Breast epithelium (tissue), 4 donors: Measurements from ENCODE around the gene TGFBRAP1. TPM values are rescaled to one million over a fixed set of nuclear protein-coding genes. Genes with fewer than 3 reads are reported as not detected.

Source experiments
- DNase-seq, 2 donors: peaks; one replicate each; pipeline ENCODE4 v3.0.0-alpha.2; 2019; ENCODE audit warnings: low spot score in 2 of 2
- H3K27ac ChIP-seq, 2 donors: fragments of 200-600 bp; sonication (generic) in 1 of 2; one replicate each; pipeline ENCODE4 v1.5.1; 2016 to 2019; ENCODE audit warnings: mild to moderate bottlenecking in 1 of 2
- H3K27me3 ChIP-seq, 2 donors: fragments of 200-600 bp; sonication (generic) in 1 of 2; one replicate each; pipeline versions ENCODE4 v1.5.1 to v1.6.0; 2017 to 2019; ENCODE audit warnings: control low read depth in 1 of 2, mild to moderate bottlenecking in 1 of 2
- H3K36me3 ChIP-seq: fragments of 200-600 bp; one replicate; pipeline ENCODE4 v1.5.1; 2019
- H3K4me1 ChIP-seq, 2 donors: fragments of 200-600 bp; sonication (generic); one replicate each; pipeline ENCODE4 v1.5.1; 2016 to 2019; ENCODE audit warnings: control low read depth in 1 of 2
- H3K4me3 ChIP-seq, 3 donors: fragments of 200-600 bp; sonication (generic); 1 replicate in 2 of 3; 2 replicates in 1 of 3; pipeline ENCODE4 v1.5.1; 2016 to 2019; ENCODE audit warnings: mild to moderate bottlenecking in 3 of 3, moderate library complexity in 2 of 3
- H3K9me3 ChIP-seq, 2 donors: fragments of 200-600 bp; sonication (generic) in 1 of 2; one replicate each; pipeline ENCODE4 v1.5.1; 2016 to 2019; ENCODE audit warnings: control low read depth in 1 of 2
- POLR2A ChIP-seq: fragments of 450-650 bp; IDR thresholded peaks from one replicate; pipeline ENCODE4 v1.6.1; 2016; ENCODE audit warnings: antibody characterized with exemption, mild to moderate bottlenecking, moderate library complexity
- POLR2AphosphoS5 ChIP-seq, 3 donors: sonication (generic); formaldehyde crosslinking; IDR thresholded peaks; one replicate each; pipeline ENCODE4 v1.6.1; 2017; ENCODE audit warnings: antibody characterized with exemption in 3 of 3
- intact Hi-C: fragments of 100-400 bp; cut with DNase I; formaldehyde crosslinking; loops from one replicate; pipeline ENCODE4 v1.15.1; 2023; ENCODE audit warnings: low total_unique reads
- total RNA-seq, 3 donors: library from RNA; depleted of rRNA; stranded (reverse); fragments of >200 nt; gene quantifications; one replicate each; pipeline ENCODE4 v1.1.0, GENCODE V29; 2016
- TF ChIP-seq, protein P1 (sequence below), 3 donors: fragments of 450-650 bp; IDR thresholded peaks; one replicate each; pipeline ENCODE4 v1.5.1; 2016 to 2017; ENCODE audit warnings: antibody characterized with exemption in 3 of 3, mild to moderate bottlenecking in 3 of 3, moderate library complexity in 3 of 3

Gene TGFBRAP1
- total RNA-seq, 3 donors from 2014 or later = 24.6 to 29.8 (median 28.5) TPM

- no peak for DNase-seq
- Histone ChIP-seq H3K36me3 (peaks cover 9% of the 10 kb centered on the region), H3K27ac (no peak overlapping the region), H3K27me3 (no peaks in the 10 kb centered on the region), H3K4me3 (no peak overlapping the region), H3K9me3 (no peaks in the 10 kb centered on the region), H3K4me1 (no peaks in the 10 kb centered on the region)
- intact Hi-C loops = no loop called here
- TF ChIP-seq POLR2A (no peak), POLR2AphosphoS5 (IDR thresholded peaks at IDR 0.05) (no peak)
- TF ChIP-seq, protein P1, sequence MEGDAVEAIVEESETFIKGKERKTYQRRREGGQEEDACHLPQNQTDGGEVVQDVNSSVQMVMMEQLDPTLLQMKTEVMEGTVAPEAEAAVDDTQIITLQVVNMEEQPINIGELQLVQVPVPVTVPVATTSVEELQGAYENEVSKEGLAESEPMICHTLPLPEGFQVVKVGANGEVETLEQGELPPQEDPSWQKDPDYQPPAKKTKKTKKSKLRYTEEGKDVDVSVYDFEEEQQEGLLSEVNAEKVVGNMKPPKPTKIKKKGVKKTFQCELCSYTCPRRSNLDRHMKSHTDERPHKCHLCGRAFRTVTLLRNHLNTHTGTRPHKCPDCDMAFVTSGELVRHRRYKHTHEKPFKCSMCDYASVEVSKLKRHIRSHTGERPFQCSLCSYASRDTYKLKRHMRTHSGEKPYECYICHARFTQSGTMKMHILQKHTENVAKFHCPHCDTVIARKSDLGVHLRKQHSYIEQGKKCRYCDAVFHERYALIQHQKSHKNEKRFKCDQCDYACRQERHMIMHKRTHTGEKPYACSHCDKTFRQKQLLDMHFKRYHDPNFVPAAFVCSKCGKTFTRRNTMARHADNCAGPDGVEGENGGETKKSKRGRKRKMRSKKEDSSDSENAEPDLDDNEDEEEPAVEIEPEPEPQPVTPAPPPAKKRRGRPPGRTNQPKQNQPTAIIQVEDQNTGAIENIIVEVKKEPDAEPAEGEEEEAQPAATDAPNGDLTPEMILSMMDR (IDR thresholded peaks at IDR 0.05) = no peak
Measured at GRCh38 chr2:105272176-105272575, 57.4 kb downstream of the TGFBRAP1 start.

- Histone ChIP-seq H3K9me3 (no peaks in the 10 kb centered on the region), H3K36me3 (peaks cover 9% of the 10 kb centered on the region), H3K4me3 (no peak overlapping the region), H3K4me1 (no peaks in the 10 kb centered on the region), H3K27me3 (no peaks in the 10 kb centered on the region), H3K27ac (no peak overlapping the region)
- intact Hi-C loops = no loop called here
- no peak for TF ChIP-seq POLR2AphosphoS5 (IDR thresholded peaks at IDR 0.05)
- TF ChIP-seq, protein P1 (IDR thresholded peaks at IDR 0.05) = no peak
- TF ChIP-seq POLR2A = no peak
- no peak for DNase-seq
Measured at GRCh38 chr2:105271393-105272045, 58.0 kb downstream of the TGFBRAP1 start.

DNA sequence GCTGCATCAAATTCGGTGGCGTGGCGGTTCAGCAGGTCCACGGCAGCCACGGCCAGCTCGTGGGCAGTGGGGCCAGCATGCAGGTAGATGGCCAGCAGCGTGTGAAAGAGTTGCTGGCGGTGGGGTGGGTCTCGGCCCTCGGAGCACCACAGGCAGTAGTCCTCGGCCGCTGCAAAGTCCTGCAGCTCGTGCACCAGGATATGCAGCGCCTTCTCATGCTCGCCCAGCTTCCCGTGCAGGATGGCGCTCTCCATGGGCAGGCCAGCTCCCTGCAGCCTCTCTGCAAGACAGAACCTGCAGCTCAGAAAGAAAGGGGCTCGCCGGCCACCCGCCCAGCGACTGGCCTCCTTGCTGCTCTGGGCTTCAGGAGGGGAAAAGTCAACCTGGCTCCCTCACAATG is 60.1 kb downstream of the TGFBRAP1 start:
- Histone ChIP-seq H3K4me3 (no peak overlapping the region), H3K27ac (no peak overlapping the region), H3K27me3 (no peaks in the 10 kb centered on the region), H3K9me3 (no peaks in the 10 kb centered on the region), H3K4me1 (no peaks in the 10 kb centered on the region), H3K36me3 (peaks cover 9% of the 10 kb centered on the region)
- TF ChIP-seq POLR2AphosphoS5 (IDR thresholded peaks at IDR 0.05) (no peak), POLR2A (no peak)
- TF ChIP-seq, protein P1 (IDR thresholded peaks at IDR 0.05) = no peak
- DNase-seq = no peak
- intact Hi-C loops = no loop called here

GRCh38 chr2:105262651-105263091 is 66.9 kb downstream of the TGFBRAP1 start:
- H3K27me3 ChIP-seq = no peaks in the 10 kb centered on the region
- DNase-seq = no peak
- H3K9me3 ChIP-seq = no peaks in the 10 kb centered on the region
- intact Hi-C loops = no loop called here
- H3K4me3 ChIP-seq = no peak overlapping the region
- no peak overlapping the region for H3K27ac ChIP-seq
- no peak for TF ChIP-seq POLR2AphosphoS5 (IDR thresholded peaks at IDR 0.05)
- no peak for TF ChIP-seq POLR2A
- TF ChIP-seq, protein P1 (IDR thresholded peaks at IDR 0.05) = no peak
- H3K4me1 ChIP-seq = no peaks in the 10 kb centered on the region
- H3K36me3 ChIP-seq = no peaks in the 10 kb centered on the region

GRCh38 chr2:105261061-105261460 is 68.5 kb downstream of the TGFBRAP1 start:
- Histone ChIP-seq H3K4me3 (no peak overlapping the region), H3K27me3 (no peaks in the 10 kb centered on the region), H3K9me3 (no peaks in the 10 kb centered on the region), H3K4me1 (no peaks in the 10 kb centered on the region), H3K36me3 (no peaks in the 10 kb centered on the region), H3K27ac (peak overlapping the region in 1 of 2 donors; percentile 74)
- no peak for DNase-seq
- intact Hi-C loops = no loop called here
- TF ChIP-seq POLR2AphosphoS5 (IDR thresholded peaks at IDR 0.05) (no peak), POLR2A (no peak)
- TF ChIP-seq, protein P1 (IDR thresholded peaks at IDR 0.05) = no peak
